ENCODE measurements around the gene C3AR1. TPM values are rescaled to one million over a fixed set of nuclear protein-coding genes. Genes with fewer than 3 reads are reported as not detected.

The C3AR1 gene
- total and polyA plus RNA-seq, 4 donors, result 1.5 to 8.8 (median 5.0) TPM

DNA sequence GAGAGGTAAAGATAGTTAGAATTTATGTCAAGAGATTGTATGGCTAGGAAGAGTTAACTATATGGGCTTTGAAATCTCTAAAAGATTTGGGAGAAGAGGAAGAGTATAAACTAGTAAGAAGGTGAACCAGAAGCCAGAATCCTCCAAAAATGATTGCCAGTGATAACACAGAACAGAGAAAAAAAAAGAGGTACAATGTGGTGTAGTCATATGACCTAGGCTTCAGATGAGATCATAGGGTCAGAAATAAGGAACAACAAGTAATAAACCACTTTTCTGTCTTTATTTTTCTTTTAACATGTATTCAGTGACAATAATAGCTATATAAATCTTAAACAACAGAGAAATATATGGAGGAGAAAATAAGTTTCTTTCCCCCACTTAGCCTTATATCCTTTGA, 14.0 kb upstream of the C3AR1 start (continued):
- TF ChIP-seq RXRA (IDR thresholded peaks at IDR 0.05), result no peak
- TF ChIP-seq YY1 (IDR thresholded peaks at IDR 0.05), result no peak

DNA sequence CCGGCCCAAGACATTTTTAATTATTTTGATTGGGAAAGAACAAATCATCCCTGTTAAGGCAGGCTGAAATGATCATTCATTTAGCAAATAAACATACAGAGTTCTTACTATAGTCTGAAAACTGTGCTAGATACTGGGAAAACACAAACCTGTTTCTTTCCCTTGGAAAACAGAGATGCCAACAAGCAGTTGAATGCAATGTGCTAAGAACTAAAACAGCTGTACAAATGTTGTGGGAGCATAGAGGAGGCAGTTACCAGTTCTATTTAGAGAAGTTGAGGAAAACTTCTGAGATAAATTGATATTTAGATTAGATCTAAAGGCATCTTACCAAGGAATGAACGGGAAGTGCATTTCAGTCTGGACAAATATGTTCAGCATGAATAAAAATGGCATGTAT, 12.8 kb upstream of the C3AR1 start:
- no peak overlapping the region for H3K4me3 ChIP-seq (ENCODE audit: low read depth in 1 of 3, low read length in 3 of 3)
- H3K27ac ChIP-seq (ENCODE audit: low read depth in 1 of 2, low read length in 2 of 2), result no peak overlapping the region
- no peaks in the 10 kb centered on the region for H3K9me3 ChIP-seq (ENCODE audit: control insufficient read depth in 4 of 4, low read length in 3 of 4)
- H3K4me1 ChIP-seq (ENCODE audit: control insufficient read depth in 4 of 4, insufficient read depth in 4 of 4, low read length in 3 of 4), result peaks cover 8 to 20% (median 12%) of the 10 kb centered on the region in 4 donors
- H3K27me3 ChIP-seq (ENCODE audit: control insufficient read depth in 4 of 4, insufficient read depth in 4 of 4, low read length in 3 of 4), result no peaks in the 10 kb centered on the region
- no peaks in the 10 kb centered on the region for H3K36me3 ChIP-seq (ENCODE audit: control insufficient read depth in 4 of 4, insufficient read depth in 3 of 4, low read depth in 1 of 4, low read length in 3 of 4)
- no peak for DNase-seq (ENCODE audit: low spot score)
- WGBS, result 89% methylated on average over 2 of the region's 2 CpGs
- H3K9ac ChIP-seq (ENCODE audit: low read depth in 1 of 2, low read length in 2 of 2), result no peak overlapping the region
- no peak for TF ChIP-seq RAD21 (IDR thresholded peaks at IDR 0.05)
- no peak for TF ChIP-seq GABPA (IDR thresholded peaks at IDR 0.05 in 1 of 2, conservative IDR thresholded peaks at IDR 0.05 in 1 of 2)
- TF ChIP-seq FOXA2 (IDR thresholded peaks at IDR 0.05), result no peak
- TF ChIP-seq EGR1 (IDR thresholded peaks at IDR 0.05; ENCODE audit: low read depth in 2 of 2), result no peak
- no peak for TF ChIP-seq JUND (IDR thresholded peaks at IDR 0.05)
- no peak for TF ChIP-seq TAF1 (conservative IDR thresholded peaks at IDR 0.05)
- no peak for TF ChIP-seq YY1 (IDR thresholded peaks at IDR 0.05)
- TF ChIP-seq, protein P1, sequence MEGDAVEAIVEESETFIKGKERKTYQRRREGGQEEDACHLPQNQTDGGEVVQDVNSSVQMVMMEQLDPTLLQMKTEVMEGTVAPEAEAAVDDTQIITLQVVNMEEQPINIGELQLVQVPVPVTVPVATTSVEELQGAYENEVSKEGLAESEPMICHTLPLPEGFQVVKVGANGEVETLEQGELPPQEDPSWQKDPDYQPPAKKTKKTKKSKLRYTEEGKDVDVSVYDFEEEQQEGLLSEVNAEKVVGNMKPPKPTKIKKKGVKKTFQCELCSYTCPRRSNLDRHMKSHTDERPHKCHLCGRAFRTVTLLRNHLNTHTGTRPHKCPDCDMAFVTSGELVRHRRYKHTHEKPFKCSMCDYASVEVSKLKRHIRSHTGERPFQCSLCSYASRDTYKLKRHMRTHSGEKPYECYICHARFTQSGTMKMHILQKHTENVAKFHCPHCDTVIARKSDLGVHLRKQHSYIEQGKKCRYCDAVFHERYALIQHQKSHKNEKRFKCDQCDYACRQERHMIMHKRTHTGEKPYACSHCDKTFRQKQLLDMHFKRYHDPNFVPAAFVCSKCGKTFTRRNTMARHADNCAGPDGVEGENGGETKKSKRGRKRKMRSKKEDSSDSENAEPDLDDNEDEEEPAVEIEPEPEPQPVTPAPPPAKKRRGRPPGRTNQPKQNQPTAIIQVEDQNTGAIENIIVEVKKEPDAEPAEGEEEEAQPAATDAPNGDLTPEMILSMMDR (IDR thresholded peaks at IDR 0.05; ENCODE audit: low read depth, low read length, missing input control), result no peak
- TF ChIP-seq HNF4A (conservative IDR thresholded peaks at IDR 0.05), result no peak
- TF ChIP-seq, protein P2, sequence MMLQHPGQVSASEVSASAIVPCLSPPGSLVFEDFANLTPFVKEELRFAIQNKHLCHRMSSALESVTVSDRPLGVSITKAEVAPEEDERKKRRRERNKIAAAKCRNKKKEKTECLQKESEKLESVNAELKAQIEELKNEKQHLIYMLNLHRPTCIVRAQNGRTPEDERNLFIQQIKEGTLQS (IDR thresholded peaks at IDR 0.05), result no peak
- no peak for TF ChIP-seq FOXA1 (IDR thresholded peaks at IDR 0.05)
- TF ChIP-seq RXRA (IDR thresholded peaks at IDR 0.05), result no peak
- no peak for TF ChIP-seq HNF4G (IDR thresholded peaks at IDR 0.05)
- TF ChIP-seq SP1 (IDR thresholded peaks at IDR 0.05), result no peak
- TF ChIP-seq, protein P3, sequence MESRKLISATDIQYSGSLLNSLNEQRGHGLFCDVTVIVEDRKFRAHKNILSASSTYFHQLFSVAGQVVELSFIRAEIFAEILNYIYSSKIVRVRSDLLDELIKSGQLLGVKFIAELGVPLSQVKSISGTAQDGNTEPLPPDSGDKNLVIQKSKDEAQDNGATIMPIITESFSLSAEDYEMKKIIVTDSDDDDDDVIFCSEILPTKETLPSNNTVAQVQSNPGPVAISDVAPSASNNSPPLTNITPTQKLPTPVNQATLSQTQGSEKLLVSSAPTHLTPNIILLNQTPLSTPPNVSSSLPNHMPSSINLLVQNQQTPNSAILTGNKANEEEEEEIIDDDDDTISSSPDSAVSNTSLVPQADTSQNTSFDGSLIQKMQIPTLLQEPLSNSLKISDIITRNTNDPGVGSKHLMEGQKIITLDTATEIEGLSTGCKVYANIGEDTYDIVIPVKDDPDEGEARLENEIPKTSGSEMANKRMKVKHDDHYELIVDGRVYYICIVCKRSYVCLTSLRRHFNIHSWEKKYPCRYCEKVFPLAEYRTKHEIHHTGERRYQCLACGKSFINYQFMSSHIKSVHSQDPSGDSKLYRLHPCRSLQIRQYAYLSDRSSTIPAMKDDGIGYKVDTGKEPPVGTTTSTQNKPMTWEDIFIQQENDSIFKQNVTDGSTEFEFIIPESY (IDR thresholded peaks at IDR 0.05), result no peak
- TF ChIP-seq, protein P4, sequence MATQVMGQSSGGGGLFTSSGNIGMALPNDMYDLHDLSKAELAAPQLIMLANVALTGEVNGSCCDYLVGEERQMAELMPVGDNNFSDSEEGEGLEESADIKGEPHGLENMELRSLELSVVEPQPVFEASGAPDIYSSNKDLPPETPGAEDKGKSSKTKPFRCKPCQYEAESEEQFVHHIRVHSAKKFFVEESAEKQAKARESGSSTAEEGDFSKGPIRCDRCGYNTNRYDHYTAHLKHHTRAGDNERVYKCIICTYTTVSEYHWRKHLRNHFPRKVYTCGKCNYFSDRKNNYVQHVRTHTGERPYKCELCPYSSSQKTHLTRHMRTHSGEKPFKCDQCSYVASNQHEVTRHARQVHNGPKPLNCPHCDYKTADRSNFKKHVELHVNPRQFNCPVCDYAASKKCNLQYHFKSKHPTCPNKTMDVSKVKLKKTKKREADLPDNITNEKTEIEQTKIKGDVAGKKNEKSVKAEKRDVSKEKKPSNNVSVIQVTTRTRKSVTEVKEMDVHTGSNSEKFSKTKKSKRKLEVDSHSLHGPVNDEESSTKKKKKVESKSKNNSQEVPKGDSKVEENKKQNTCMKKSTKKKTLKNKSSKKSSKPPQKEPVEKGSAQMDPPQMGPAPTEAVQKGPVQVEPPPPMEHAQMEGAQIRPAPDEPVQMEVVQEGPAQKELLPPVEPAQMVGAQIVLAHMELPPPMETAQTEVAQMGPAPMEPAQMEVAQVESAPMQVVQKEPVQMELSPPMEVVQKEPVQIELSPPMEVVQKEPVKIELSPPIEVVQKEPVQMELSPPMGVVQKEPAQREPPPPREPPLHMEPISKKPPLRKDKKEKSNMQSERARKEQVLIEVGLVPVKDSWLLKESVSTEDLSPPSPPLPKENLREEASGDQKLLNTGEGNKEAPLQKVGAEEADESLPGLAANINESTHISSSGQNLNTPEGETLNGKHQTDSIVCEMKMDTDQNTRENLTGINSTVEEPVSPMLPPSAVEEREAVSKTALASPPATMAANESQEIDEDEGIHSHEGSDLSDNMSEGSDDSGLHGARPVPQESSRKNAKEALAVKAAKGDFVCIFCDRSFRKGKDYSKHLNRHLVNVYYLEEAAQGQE (IDR thresholded peaks at IDR 0.05), result no peak
- TF ChIP-seq NR2F2 (IDR thresholded peaks at IDR 0.05), result no peak
- TF ChIP-seq, protein P5, sequence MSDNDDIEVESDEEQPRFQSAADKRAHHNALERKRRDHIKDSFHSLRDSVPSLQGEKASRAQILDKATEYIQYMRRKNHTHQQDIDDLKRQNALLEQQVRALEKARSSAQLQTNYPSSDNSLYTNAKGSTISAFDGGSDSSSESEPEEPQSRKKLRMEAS (IDR thresholded peaks at IDR 0.05), result no peak

Measured in liver (tissue), 9 donors.